Measurements from ENCODE around the gene RHOH. TPM values are rescaled to one million over a fixed set of nuclear protein-coding genes. Genes with fewer than 3 reads are reported as not detected.

RHOH gene
- total RNA-seq, 1 donor from 2014 or later, result not detected

GRCh38 chr4:40275065-40275730 is 78.4 kb downstream of the RHOH start:
- Histone ChIP-seq H3K27me3 (ENCODE audit: insufficient read depth, low read length) (no peaks in the 10 kb centered on the region), H2AFZ (ENCODE audit: low read depth, low read length) (no peak overlapping the region), H3K4me2 (ENCODE audit: low read length) (no peak overlapping the region), H3K9ac (ENCODE audit: low read length) (no peak overlapping the region), H3K27ac (ENCODE audit: low read depth, low read length) (no peak overlapping the region), H3K36me3 (ENCODE audit: insufficient read depth, low read length) (no peaks in the 10 kb centered on the region), H3K4me1 (ENCODE audit: insufficient read depth, low read length) (no peaks in the 10 kb centered on the region), H3K79me2 (ENCODE audit: insufficient read depth, low read length) (no peaks in the 10 kb centered on the region), H4K20me1 (ENCODE audit: insufficient read depth, low read length) (no peaks in the 10 kb centered on the region), H3K4me3 (ENCODE audit: insufficient read depth, low read depth, low read length) (no peak overlapping the region), H3K9me3 (ENCODE audit: insufficient read depth, low read depth, low read length) (no peaks in the 10 kb centered on the region)
- H3K27ac Mint-ChIP-seq (ENCODE audit: unreplicated experiment), result no peak overlapping the region
- TF ChIP-seq EZH2 (IDR thresholded peaks at IDR 0.05; ENCODE audit: insufficient read depth, low read length), result no peak
- H3K4me3 Mint-ChIP-seq (ENCODE audit: unreplicated experiment), result no peak overlapping the region
- no peaks in the 10 kb centered on the region for H3K4me1 Mint-ChIP-seq (ENCODE audit: low read depth, unreplicated experiment)
- no peak for FAIRE-seq
- H3K27me3 Mint-ChIP-seq (ENCODE audit: low read depth, unreplicated experiment), result peaks cover 4% of the 10 kb centered on the region
- no peak for DNase-seq (ENCODE audit: low read depth)
- no peaks in the 10 kb centered on the region for H3K9me3 Mint-ChIP-seq (ENCODE audit: unreplicated experiment)
- H3K36me3 Mint-ChIP-seq (ENCODE audit: low read depth, unreplicated experiment), result no peaks in the 10 kb centered on the region

- DNase-seq (ENCODE audit: low read depth), result no peak
- Histone ChIP-seq H3K27me3 (ENCODE audit: insufficient read depth, low read length) (no peaks in the 10 kb centered on the region), H3K36me3 (ENCODE audit: insufficient read depth, low read length) (no peaks in the 10 kb centered on the region), H4K20me1 (ENCODE audit: insufficient read depth, low read length) (no peaks in the 10 kb centered on the region), H3K9ac (ENCODE audit: low read length) (no peak overlapping the region), H3K4me3 (ENCODE audit: insufficient read depth, low read depth, low read length) (no peak overlapping the region), H3K27ac (ENCODE audit: low read depth, low read length) (no peak overlapping the region), H3K79me2 (ENCODE audit: insufficient read depth, low read length) (no peaks in the 10 kb centered on the region), H3K9me3 (ENCODE audit: insufficient read depth, low read depth, low read length) (no peaks in the 10 kb centered on the region), H3K4me1 (ENCODE audit: insufficient read depth, low read length) (no peaks in the 10 kb centered on the region), H2AFZ (ENCODE audit: low read depth, low read length) (no peak overlapping the region), H3K4me2 (ENCODE audit: low read length) (no peak overlapping the region)
- H3K4me3 Mint-ChIP-seq (ENCODE audit: unreplicated experiment), result no peak overlapping the region
- H3K9me3 Mint-ChIP-seq (ENCODE audit: unreplicated experiment), result peaks cover 7% of the 10 kb centered on the region
- FAIRE-seq, result no peak
- H3K4me1 Mint-ChIP-seq (ENCODE audit: low read depth, unreplicated experiment), result no peaks in the 10 kb centered on the region
- TF ChIP-seq EZH2 (IDR thresholded peaks at IDR 0.05; ENCODE audit: insufficient read depth, low read length) (no peak), CTCF (IDR thresholded peaks at IDR 0.05; ENCODE audit: insufficient read depth, low read depth, low read length) (no peak)
- H3K36me3 Mint-ChIP-seq (ENCODE audit: low read depth, unreplicated experiment), result no peaks in the 10 kb centered on the region
- H3K27ac Mint-ChIP-seq (ENCODE audit: unreplicated experiment), result no peak overlapping the region
- peaks cover 7% of the 10 kb centered on the region for H3K27me3 Mint-ChIP-seq (ENCODE audit: low read depth, unreplicated experiment)
These were observed 79.7 kb downstream of the RHOH start for GRCh38 chr4:40276546-40276945.

GRCh38 chr4:40280586-40280985 is 83.8 kb downstream of the RHOH start:
- FAIRE-seq, result no peak
- H3K4me1 ChIP-seq (ENCODE audit: insufficient read depth, low read length), result no peaks in the 10 kb centered on the region
- Mint-ChIP-seq H3K27me3 (ENCODE audit: low read depth, unreplicated experiment) (peaks cover 11% of the 10 kb centered on the region), H3K4me1 (ENCODE audit: low read depth, unreplicated experiment) (no peaks in the 10 kb centered on the region), H3K4me3 (ENCODE audit: unreplicated experiment) (no peak overlapping the region), H3K9me3 (ENCODE audit: unreplicated experiment) (peaks cover 9% of the 10 kb centered on the region), H3K36me3 (ENCODE audit: low read depth, unreplicated experiment) (no peaks in the 10 kb centered on the region), H3K27ac (ENCODE audit: unreplicated experiment) (no peak overlapping the region)
- H3K27me3 ChIP-seq (ENCODE audit: insufficient read depth, low read length), result no peaks in the 10 kb centered on the region
- no peaks in the 10 kb centered on the region for H4K20me1 ChIP-seq (ENCODE audit: insufficient read depth, low read length)
- H3K4me2 ChIP-seq (ENCODE audit: low read length), result no peak overlapping the region
- no peaks in the 10 kb centered on the region for H3K9me3 ChIP-seq (ENCODE audit: insufficient read depth, low read depth, low read length)
- no peaks in the 10 kb centered on the region for H3K36me3 ChIP-seq (ENCODE audit: insufficient read depth, low read length)
- H3K79me2 ChIP-seq (ENCODE audit: insufficient read depth, low read length), result no peaks in the 10 kb centered on the region
- H3K27ac ChIP-seq (ENCODE audit: low read depth, low read length), result no peak overlapping the region
- no peak overlapping the region for H3K9ac ChIP-seq (ENCODE audit: low read length)
- H2AFZ ChIP-seq (ENCODE audit: low read depth, low read length), result no peak overlapping the region
- no peak overlapping the region for H3K4me3 ChIP-seq (ENCODE audit: insufficient read depth, low read depth, low read length)
- no peak for DNase-seq (ENCODE audit: low read depth)
- TF ChIP-seq CTCF (IDR thresholded peaks at IDR 0.05; ENCODE audit: insufficient read depth, low read depth, low read length), result no peak
- TF ChIP-seq EZH2 (IDR thresholded peaks at IDR 0.05; ENCODE audit: insufficient read depth, low read length), result no peak

All from astrocyte (in vitro differentiated cells and primary cell).